ENCODE measurements around the gene BANK1.

The BANK1 gene

GRCh38 chr4:101956068-101956825 lies 165.7 kb downstream of the BANK1 start:
- no peak for DNase-seq (ENCODE audit: low read depth in 2 of 2, low spot score in 1 of 2)

GRCh38 chr4:101958547-101958946 lies 168.0 kb downstream of the BANK1 start:
- no peak for DNase-seq (ENCODE audit: low read depth in 2 of 2, low spot score in 1 of 2)

GRCh38 chr4:101960431-101960830 lies 169.9 kb downstream of the BANK1 start:
- no peak for DNase-seq (ENCODE audit: low read depth in 2 of 2, low spot score in 1 of 2)

GRCh38 chr4:101961144-101961543 lies 170.6 kb downstream of the BANK1 start:
- no peak for DNase-seq (ENCODE audit: low read depth in 2 of 2, low spot score in 1 of 2)

- no peak for DNase-seq (ENCODE audit: low read depth in 2 of 2, low spot score in 1 of 2)
Observed at GRCh38 chr4:101967697-101968346, 177.3 kb downstream of the BANK1 start.

- DNase-seq (ENCODE audit: low read depth in 2 of 2, low spot score in 1 of 2), result no peak
Observed at GRCh38 chr4:101968364-101968763, 177.8 kb downstream of the BANK1 start.

- DNase-seq (ENCODE audit: low read depth in 2 of 2, low spot score in 1 of 2), result no peak
Observed at GRCh38 chr4:101969965-101970364, 179.4 kb downstream of the BANK1 start.

- no peak for DNase-seq (ENCODE audit: low read depth in 2 of 2, low spot score in 1 of 2)
Observed at GRCh38 chr4:101970547-101971155, 180.1 kb downstream of the BANK1 start.

- no peak for DNase-seq (ENCODE audit: low read depth in 2 of 2, low spot score in 1 of 2)
Observed at GRCh38 chr4:101972791-101973190, 182.3 kb downstream of the BANK1 start.

- DNase-seq (ENCODE audit: low read depth in 2 of 2, low spot score in 1 of 2), result no peak
Observed at GRCh38 chr4:101973361-101973760, 182.8 kb downstream of the BANK1 start.

GRCh38 chr4:101977076-101977475 lies 186.5 kb downstream of the BANK1 start:
- DNase-seq (ENCODE audit: low read depth in 2 of 2, low spot score in 1 of 2), result no peak

- DNase-seq (ENCODE audit: low read depth in 2 of 2, low spot score in 1 of 2), result no peak
Observed at GRCh38 chr4:101981756-101982155, 191.2 kb downstream of the BANK1 start.

- no peak for DNase-seq (ENCODE audit: low read depth in 2 of 2, low spot score in 1 of 2)
Observed at GRCh38 chr4:101983835-101984234, 193.3 kb downstream of the BANK1 start.

- no peak for DNase-seq (ENCODE audit: low read depth in 2 of 2, low spot score in 1 of 2)
Observed at GRCh38 chr4:101987623-101988243, 197.2 kb downstream of the BANK1 start.

- no peak for DNase-seq (ENCODE audit: low read depth in 2 of 2, low spot score in 1 of 2)
Observed at GRCh38 chr4:101989551-101989950, 199.0 kb downstream of the BANK1 start.

- no peak for DNase-seq (ENCODE audit: low read depth in 2 of 2, low spot score in 1 of 2)
Observed at GRCh38 chr4:101992446-101992845, 201.9 kb downstream of the BANK1 start.

- DNase-seq (ENCODE audit: low read depth in 2 of 2, low spot score in 1 of 2), result no peak
Observed at GRCh38 chr4:101993002-101993841, 202.7 kb downstream of the BANK1 start.

GRCh38 chr4:101993842-101994775 lies 203.6 kb downstream of the BANK1 start:
- no peak for DNase-seq (ENCODE audit: low read depth in 2 of 2, low spot score in 1 of 2)

- no peak for DNase-seq (ENCODE audit: low read depth in 2 of 2, low spot score in 1 of 2)
Observed at GRCh38 chr4:102007959-102008425, 217.5 kb downstream of the BANK1 start.

GRCh38 chr4:102008711-102009110 lies 218.2 kb downstream of the BANK1 start:
- no peak for DNase-seq (ENCODE audit: low read depth in 2 of 2, low spot score in 1 of 2)

Measured in stimulated activated CD8-positive, alpha-beta memory T cell treated with anti-CD3 and anti-CD28 coated beads, Interleukin-4, amount 100 ng/mL, for 4 hours (primary cell).